ENCODE measurements around the gene OMA1.
A peak's percentile ranks its signal among the peaks of the same experiment; 100 is the strongest.

The OMA1 gene

DNA sequence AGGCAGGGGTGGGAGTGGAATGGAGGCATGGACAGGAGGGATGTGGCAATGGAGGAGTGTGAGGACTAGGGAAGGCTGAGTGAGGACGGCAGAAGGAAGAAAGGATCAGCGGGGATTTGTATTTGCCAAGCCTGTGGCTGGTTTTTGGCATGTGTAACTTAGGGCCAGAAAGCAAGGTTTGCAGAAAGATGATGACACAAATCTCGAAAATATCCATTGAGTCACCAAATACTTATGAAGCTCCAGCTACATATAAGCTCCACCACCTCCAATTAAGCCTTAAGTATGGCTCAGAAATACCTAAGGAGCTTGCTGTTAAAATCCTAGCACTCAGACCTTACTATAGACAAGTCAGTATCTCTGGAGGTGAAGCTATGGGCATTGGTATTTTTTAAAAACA lies 90.1 kb downstream of the OMA1 start:
- no peak for DNase-seq

DNA sequence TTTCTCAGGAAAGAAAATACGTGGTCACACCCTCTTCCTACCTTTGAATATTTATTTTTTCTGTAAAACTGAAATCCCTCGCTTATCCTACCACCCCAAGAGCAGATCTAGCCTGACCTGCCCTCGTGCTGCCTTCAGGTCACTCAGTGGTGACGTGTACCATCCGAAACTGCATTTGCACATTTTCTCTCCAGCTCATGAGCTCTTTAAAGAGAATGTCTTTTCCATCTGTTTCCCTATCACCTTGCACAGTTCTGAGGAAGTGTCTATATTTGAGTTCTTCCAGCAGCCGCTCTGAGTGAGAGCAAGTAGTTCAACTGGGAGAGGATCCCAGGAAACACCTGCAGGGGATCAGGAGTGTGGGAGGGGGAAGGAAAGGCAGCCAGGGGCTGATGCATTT lies 91.7 kb downstream of the OMA1 start:
- no peak for DNase-seq

DNA sequence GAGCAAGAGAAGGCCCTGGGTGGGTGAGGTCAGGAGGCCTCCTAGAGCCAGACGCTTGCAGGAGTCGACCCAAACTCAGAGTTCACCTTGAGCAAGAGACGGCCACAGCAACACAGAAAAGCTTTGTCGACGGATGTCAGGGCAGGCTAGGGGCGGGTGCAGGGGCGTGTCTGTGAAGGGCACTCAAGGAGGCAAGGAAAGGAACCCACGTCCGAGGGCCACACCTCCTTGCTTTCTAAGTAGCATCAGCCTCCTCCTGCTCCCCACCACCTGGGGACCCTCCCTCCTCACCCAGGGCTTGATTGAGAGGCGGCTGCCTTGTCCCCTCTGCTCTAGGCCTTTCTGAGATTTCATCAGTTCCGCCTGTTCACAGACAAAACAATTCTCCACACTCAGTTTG lies 92.1 kb downstream of the OMA1 start:
- no peak for DNase-seq

DNA sequence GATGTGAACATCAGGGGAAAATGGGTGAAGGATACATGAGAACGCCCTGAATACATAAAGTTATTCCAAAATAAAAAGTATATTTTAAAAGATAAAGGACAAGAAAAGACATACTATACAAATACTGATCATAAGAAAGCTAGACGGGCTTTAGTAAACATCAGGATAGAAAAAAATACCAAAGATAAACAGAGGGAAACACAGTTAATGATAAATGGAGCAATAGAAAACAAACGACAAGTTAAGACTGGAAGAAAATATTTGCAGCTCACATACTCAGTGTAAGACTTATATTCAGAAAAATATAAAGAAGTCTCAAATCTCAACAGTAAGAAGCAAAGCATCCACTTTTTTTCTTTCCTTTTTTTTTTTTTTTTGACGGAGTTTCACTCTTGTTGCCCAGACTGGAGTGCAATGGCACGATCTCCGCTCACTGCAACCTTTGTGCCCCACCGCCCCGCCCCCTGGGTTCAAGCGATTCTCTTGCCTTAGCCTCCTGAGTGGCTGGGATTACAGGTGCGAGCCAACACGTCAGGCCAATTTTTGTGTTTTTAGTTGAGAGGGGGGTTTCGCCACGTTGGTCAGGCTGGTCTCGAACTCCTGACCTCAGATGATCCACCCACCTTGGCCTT lies 94.8 kb downstream of the OMA1 start:
- no peak for DNase-seq

DNA sequence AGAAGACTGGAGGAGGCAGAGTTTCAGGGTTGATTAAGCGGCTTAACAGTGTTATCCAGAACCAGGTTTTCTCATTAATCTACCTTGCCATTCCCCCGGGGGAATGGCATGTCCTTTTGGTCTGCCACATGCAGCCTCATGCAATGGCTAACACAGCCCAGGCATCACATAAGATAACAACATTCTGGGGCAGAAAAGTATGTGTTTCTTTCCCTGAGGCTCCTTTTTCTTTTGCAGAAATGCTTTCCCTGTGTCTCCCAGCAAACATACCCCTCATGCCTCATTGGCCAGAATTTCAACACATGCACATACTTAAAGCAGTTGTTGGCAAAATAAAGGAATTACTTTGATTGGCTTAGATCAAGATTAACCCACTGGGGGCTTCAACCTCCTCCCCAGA lies 98.6 kb downstream of the OMA1 start:
- no peak for DNase-seq

DNA sequence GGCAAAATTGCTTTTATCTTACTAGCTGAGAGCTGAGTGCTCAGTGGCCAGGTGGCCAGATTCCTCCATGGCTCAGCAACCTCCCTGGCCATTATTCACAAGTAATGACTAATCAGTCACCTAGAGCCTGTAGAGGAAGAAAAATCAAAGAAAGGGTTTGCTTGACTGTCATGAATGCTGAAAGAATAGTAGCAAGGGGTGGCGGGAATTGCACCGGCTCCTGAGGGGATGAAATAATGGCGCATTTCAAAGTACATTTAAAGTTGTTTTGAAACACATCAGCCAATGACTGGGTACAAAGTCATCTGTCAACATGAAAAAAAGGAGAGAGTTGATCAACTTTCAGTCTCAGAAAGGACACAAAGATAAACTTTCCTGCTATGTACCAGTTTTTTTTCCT lies 99.5 kb downstream of the OMA1 start:
- DNase-seq: no peak

DNA sequence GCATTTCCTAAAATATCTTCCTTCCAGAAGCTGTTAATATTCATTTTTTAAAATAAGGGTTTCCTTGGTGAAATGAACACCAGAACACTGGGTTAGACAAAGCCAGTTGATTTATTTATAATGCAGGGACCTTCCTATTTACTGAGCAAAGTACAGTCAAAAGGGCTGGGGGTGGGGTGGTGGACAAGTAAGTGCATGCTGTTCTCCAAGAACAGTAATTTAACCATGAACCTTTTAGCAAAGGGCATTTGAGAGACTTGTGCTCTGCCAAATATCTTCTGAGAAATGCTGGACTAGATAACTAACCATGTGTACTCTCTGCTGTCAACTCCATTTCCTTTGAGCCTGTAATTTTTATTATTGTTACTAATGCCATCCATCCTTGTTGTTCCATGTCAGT lies 100.2 kb downstream of the OMA1 start:
- peak; percentile 88 for DNase-seq

DNA sequence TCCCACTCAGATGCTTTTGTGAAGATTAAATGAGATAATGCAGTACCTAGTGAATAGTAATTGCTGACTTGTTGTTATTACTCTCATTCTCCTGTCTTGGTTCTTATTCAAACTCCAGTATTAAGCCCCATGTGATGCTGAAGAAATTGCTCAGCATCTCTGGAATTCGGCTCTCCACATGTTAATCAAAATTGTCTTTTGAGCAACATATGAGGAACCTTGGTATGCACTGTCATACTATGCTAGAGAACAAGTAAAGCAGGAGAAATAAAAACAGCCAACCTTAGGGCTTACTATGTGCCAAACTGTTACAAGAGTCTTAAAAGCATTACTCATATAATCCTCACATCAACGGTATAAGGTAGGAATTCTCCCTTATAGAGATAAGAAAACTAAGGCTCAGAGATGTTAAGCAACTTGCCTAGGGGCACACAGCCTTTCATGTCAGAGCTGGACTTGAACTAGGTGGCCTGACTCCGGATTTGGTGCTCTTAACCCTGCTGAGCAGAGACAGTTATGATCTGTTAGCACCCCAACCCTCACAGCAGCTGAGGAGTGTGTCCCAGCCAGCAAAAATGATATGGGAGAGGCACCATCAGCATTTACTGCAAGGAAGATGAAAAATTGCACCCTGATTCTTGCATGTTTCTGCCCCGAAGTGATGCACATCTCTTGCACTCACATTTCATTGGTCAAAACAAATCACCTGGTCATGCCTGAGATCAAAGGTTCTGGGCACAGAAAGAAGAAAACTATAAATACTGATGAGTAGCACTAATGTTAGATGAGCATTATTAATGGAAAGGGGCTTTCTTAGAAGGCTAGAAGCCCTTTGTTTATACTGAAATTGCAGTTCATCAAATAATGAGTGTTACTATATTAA lies 102.3 kb downstream of the OMA1 start:
- DNase-seq: no peak

DNA sequence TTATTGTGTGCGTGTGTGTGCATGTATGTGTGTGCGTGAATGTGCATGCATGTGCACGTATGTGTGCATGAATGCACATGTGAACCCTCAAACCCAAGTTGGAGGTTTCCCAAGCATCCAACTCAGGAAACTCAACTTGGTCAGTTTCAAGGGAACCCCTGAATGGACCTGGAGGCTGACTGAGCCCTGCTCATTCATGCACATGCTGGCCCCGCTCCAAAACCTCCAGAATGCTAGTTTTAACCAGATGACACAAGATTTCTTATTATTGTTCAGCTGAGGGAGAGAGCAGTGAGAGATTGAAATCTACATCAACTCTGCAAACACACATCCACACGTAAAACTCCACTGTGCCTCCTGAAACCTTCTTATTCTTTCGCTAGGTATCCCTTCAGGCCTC lies 104.4 kb downstream of the OMA1 start:
- no peak for DNase-seq

DNA sequence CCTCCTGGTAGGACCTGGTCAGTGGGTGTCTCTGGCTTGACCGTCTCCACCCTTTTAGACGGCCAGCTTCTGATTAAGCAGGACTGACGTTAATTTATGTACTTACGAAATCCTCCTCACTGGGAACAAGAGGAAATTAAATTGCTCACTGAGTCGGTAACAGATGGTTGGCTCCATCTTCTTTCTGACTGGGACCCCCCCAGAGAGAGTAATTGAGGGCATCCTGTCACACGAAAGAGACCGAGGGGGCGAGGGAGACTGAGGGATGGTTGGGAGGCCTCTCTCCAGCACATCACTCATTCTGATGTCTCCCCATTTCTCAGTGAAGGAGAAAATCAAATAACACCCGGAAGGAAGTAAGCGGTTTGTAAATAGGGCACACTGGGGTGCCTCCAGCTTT lies 104.8 kb downstream of the OMA1 start:
- DNase-seq: no peak

DNA sequence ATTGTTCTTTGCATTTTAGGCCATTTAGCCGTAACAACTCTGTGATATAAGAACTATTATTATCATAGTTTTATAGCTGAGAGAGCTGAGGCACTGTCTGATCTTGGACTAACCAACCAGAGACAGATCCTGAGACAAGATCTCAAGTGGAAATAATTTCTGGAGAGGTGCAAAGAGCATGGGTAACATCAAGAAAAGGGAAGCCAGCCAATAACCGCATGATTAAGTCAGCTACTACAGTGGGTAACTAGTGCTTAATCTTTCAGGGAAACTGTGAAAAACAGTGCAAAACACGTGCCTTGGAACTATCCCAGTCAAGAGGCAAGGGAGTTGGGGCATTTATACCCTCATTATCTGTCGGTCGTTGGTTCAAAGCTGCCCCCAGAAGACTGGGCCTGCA lies 105.8 kb downstream of the OMA1 start:
- DNase-seq: no peak

DNA sequence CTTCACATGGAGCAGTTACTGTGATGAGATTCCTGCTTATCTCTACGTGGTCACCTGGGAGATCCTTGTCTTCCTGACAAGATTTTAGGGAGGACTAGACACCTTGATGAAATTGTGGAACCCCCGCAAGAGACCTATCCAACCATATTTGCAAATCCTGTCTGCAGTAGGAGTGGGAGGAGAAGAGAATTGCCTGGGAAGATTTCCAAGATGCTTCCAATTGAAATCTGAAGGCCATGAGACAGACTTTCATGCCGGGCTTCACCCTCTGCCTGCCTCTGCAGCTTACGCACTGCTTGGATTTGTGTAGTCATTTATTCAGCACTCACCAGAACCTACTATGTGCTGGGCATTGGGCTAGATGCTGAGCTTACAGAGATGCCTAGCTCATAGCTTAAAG lies 106.6 kb downstream of the OMA1 start:
- no peak for DNase-seq

DNA sequence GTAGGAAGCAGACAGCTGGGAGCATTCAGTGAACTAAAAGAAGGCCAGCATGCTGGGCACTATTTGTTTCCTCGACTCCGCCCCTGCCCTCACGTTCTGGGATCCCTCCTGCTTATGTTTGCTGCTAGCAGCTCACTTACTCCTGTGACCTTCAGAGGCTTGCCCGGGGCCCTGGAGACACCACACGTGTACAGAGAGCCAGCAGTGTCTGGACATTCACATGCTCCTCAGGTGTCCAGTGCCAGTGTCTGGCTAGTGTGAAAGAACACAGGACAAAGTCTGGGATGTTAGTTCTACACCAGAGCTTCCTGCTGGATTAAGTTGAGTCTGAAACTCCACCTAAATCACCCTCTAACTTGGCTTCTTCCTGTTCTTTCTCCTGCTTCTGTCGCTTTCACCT lies 108.1 kb downstream of the OMA1 start:
- no peak for DNase-seq

DNA sequence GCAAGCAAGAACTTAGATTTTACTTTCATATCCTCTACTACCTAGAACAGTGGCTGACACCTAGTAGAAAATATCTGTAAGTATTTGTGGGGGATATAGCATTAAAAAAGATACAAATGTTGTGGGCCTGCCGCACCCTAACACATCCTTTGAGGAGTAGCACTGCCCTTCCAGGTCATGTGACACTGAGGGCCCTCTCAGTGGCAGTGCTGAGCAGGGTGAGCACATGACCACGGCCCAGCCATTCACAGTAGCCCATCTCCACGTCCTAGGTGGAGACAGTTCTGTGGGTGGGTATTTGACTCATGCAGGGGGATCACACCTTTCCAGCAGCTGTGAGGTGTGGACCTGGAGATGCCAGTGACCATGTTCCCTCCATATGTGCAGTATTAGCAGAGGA lies 108.9 kb downstream of the OMA1 start:
- no peak for DNase-seq

DNA sequence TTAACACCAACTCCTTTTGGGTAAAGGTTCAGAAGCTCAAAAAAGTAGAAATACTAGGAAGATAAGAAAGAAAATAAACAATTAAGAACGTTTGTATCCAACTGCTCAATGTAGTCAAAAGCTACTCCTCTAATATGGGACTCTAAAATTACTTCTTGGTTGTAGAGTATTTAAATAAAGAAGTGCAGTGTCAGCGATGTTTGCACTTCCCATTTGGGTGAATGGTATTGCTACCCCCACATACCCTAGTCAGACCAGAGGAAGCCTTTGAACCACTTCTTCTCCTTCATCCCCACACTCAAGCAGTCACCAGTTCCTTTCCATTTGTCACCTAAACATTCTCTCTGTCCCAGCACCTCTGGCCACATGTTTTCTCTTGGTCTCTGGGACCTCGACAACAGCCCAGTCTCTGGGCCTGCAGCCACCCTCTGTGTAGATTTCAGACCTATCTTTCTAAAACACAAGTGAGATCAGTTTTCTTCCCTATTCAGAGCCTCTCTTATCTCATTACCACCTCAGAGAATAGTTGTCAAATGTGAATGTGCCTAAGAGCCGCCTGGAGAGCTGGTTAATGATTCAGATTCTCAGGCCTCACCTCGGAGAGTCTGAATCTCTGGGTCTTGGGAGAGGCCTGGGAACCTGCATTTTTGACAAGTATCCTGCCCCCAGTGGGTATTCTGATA lies 109.8 kb downstream of the OMA1 start:
- no peak for DNase-seq

DNA sequence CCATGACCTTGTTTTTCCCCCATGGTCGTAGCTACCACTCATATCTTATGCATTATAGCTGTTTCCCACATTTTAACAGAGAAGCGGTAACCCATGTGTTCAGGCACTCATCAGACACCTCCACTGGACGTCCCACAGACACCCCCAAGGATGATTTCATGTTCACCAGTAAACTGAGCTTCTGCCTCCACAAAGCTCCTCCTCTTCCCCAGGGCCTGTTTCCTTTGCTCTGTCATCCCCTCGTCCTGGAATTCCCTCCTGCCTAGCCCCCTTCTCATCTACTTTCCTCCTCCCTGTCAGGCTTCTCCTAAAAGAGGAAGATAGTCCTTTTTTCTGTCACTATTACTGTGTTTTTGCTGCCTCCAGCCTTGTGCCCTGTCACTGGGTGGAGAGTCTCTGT lies 111.2 kb downstream of the OMA1 start:
- DNase-seq: no peak

DNA sequence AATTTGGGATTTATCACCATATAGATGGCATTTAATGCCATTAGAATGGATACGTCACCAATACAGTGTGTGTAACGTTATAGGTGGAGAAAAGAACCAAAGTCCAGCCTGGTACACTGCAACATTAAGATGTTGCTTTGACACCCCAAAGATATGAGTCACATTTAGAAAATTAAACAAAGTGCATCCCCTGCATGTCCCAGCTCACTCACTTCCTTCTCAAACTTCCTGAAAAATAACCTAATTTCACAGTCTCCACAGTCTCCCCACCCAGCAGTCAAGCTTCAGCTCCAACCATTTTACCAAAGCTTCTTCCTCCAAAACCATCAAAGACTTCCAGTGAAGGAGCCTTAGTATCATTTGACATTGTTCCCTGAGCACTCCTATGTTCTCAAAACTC lies 111.9 kb downstream of the OMA1 start:
- DNase-seq: no peak

DNA sequence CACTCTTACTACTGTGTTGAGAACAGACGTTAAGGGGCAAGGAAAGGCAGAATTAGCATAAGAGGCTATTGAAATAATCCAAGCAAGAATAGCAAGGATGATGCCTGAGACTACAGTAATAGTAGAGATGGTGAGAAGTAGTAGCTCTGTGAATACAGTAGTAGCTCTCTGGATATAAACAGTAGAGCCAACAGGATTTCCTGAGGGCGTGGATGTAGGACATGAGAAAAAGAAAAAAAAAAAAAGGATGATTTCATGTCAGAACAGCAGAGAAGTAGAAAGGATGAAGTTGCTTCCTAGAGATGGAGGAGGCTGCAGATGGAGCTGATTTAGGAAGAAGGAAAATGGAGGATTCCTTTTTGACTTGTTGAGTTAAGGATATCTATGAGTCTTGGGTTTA lies 112.3 kb downstream of the OMA1 start:
- DNase-seq: no peak

DNA sequence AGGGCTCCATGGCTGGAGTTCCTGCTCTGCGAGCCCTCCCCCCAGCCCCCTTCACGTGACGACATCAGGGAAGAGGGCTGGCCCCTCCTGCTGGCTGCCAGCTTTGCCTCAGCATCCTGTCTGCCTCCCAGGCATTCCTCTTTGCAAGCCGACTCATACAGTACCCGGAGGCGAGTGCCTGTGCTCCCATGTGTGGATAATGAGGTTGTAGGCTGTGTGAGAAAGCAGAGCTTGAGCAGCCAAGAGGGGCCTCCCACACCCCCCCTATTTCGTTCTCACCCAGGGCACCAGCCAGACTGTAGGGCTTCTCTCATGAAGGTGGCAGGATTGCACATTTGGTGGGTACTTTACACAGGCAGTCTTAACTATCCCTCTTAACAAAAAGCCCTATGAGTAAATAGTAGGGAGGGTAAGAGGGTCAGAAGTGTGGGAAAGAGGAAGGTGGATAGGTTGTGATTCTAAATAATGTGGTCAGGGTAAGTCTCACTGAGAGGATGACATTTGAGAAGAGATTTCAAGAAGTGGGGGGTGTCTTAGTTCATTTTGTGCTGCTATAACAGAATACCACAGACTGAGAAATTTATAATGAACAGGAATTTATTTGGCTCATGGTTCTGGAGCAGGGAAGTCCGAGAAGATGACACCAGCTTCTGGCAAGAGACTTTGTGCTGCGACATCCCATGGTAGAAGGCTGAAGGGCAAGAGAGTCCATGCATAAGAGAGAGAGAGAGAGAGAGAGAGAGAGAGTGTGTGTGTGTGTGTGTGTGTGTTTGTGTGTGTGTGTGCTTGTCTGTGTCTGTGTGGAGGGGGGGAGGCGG lies 113.5 kb downstream of the OMA1 start:
- DNase-seq: peak; percentile 43

DNA sequence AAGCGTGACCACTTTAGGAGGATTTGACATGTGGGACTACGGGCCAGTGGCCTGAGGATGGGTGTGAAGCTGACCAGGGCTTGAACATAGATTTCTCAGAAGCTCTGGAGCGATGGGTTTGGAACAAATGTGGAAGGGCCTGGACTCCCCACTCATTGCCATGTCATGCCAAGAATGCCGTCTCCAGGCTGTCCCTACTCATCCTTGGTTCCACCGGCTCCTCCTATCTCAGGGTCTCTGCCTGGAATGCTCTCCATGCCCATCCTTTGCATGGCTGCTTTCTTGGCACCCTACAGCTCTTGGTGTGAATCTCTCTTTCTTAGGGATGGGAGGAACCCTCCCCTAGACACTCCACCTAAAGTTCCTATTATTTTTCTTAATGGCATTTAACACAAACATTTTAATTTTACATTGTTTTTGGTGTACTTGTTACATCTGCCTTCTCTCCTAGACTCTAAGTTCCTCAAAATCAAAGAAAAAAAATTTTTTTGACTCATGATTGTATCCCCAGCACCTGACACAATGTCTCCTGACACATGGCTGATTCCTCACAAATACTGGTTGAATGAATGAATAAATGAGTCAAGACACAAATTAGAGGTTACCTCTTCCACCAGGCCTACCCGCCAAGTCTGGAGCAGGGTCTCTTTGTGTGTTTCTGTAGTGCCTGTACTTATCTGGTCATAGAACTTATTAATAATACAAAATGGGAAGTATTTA lies 114.5 kb downstream of the OMA1 start:
- no peak for DNase-seq
